A549 (cell line): ENCODE results near the gene SNTA1. TPM values are rescaled to one million over a fixed set of nuclear protein-coding genes. Genes with fewer than 3 reads are reported as not detected.

Source experiments
- ATAC-seq, 2 experiments: fragments of 200-7000 bp in 1 of 2; fragments of >200 bp in 1 of 2; cut with Nextera tagmentation in 1 of 2; cut with Tn5 transposase in 1 of 2; 3 replicates each; pipeline versions ENCODE4 v1.8.0 to v1.9.1; 2018 to 2020; ENCODE audit warnings: mild to moderate bottlenecking in 1 of 2, moderate library complexity in 1 of 2
- CTCF ChIA-PET: fragments of 300-600 bp; sonication (Branson Sonifier 250); formaldehyde crosslinking; extraction: SDS; loops from one replicate; lab custom pipeline; 2021; ENCODE audit warnings: antibody characterized with exemption, inconsistent platforms; lab: Yijun Ruan, JAX
- POLR2A ChIA-PET: fragments of 350-600 bp; formaldehyde crosslinking; extraction: SDS; loops from one replicate; lab custom pipeline; 2021; ENCODE audit warnings: antibody characterized with exemption, inconsistent platforms; lab: Yijun Ruan, JAX
- DNase-seq, 2 experiments: peaks; one replicate each; pipeline versions ENCODE4 v3.0.0 to v3.0.0-alpha.2; 2011 to 2016; ENCODE audit warnings: low read depth in 1 of 2, low spot score in 1 of 2
- FAIRE-seq: peaks from 2 replicates; lab custom pipeline; 2011; peaks lifted over from hg19 to GRCh38; lab: Jason Lieb, UNC
- H3K27ac ChIP-seq, 2 experiments: fragments of >200 bp; sonication (Bioruptor Twin); formaldehyde crosslinking; 3 replicates each; pipeline ENCODE4 v1.5.1; 2016 to 2017
- H3K4me1 ChIP-seq: fragments of >200 bp; sonication (Bioruptor Twin); formaldehyde crosslinking; 3 replicates; pipeline ENCODE4 v1.6.1; 2016
- H3K4me2 ChIP-seq: fragments of >200 bp; sonication (Bioruptor Twin); formaldehyde crosslinking; 3 replicates; pipeline ENCODE4 v1.6.1; 2016
- H3K4me3 ChIP-seq: fragments of >200 bp; sonication (Bioruptor Twin); formaldehyde crosslinking; 3 replicates; pipeline ENCODE4 v1.5.1; 2016
- H3K9me3 ChIP-seq: fragments of >200 bp; sonication (Bioruptor Twin); formaldehyde crosslinking; 3 replicates; pipeline ENCODE4 v1.6.1; 2016
- BHLHE40 ChIP-seq: IDR thresholded peaks from 2 replicates; pipeline ENCODE4 v1.6.1; 2012; ENCODE audit warnings: low read depth, low read length, inconsistent platforms
- CBX2 ChIP-seq: fragments of 200-600 bp; sonication (generic); IDR thresholded peaks from 2 replicates; pipeline ENCODE4 v1.6.1; 2016; ENCODE audit warnings: low read depth, mild to moderate bottlenecking, borderline replicate concordance
- EHF ChIP-seq: fragments of 250-450 bp; sonication (Bioruptor Pico); IDR thresholded peaks from 2 replicates; pipeline ENCODE4 v1.5.0; 2020; ENCODE audit warnings: mild to moderate bottlenecking
- ELK1 ChIP-seq: fragments of 150-350 bp; IDR thresholded peaks from 2 replicates; pipeline ENCODE4 v1.6.1; 2014; ENCODE audit warnings: low read depth, mild to moderate bottlenecking, low read length
- ESRRA ChIP-seq: fragments of 150-350 bp; IDR thresholded peaks from 2 replicates; pipeline ENCODE4 v1.6.1; 2014; ENCODE audit warnings: mild to moderate bottlenecking, low read length, borderline replicate concordance
- FOSL2 ChIP-seq, 2 experiments: fragments of 450-650 bp in 1 of 2; fragments of >200 bp in 1 of 2; sonication (Bioruptor Twin) in 1 of 2; formaldehyde crosslinking; IDR thresholded peaks; 2 replicates each; pipeline versions ENCODE4 v1.5.0 to v1.6.1; 2016 to 2020; ENCODE audit warnings: mild to moderate bottlenecking in 1 of 2, moderate library complexity in 1 of 2
- HES2 ChIP-seq: fragments of >200 bp; sonication (Bioruptor Twin); formaldehyde crosslinking; IDR thresholded peaks from 2 replicates; pipeline ENCODE4 v1.6.1; 2016
- HEYL ChIP-seq: fragments of 250-450 bp; sonication (Bioruptor Pico); IDR thresholded peaks from 2 replicates; pipeline ENCODE4 v1.8.0; 2021; ENCODE audit warnings: mild to moderate bottlenecking, moderate library complexity
- HOXB13 ChIP-seq: fragments of 250-450 bp; sonication (Bioruptor Pico); IDR thresholded peaks from 2 replicates; pipeline ENCODE4 v1.5.0; 2020; ENCODE audit warnings: low read depth, mild to moderate bottlenecking, moderate library complexity
- HOXB5 ChIP-seq: fragments of 250-450 bp; sonication (Bioruptor Pico); IDR thresholded peaks from 2 replicates; pipeline ENCODE4 v1.5.0; 2020; ENCODE audit warnings: mild to moderate bottlenecking, moderate library complexity
- JUN ChIP-seq, 2 experiments: fragments of >200 bp; sonication (Bioruptor Twin); formaldehyde crosslinking; IDR thresholded peaks; 2 replicates in 1 of 2; 3 replicates in 1 of 2; pipeline ENCODE4 v1.6.1; 2016 to 2017
- KDM1A ChIP-seq: fragments of 200-600 bp; sonication (generic); IDR thresholded peaks from 2 replicates; pipeline ENCODE4 v1.6.1; 2016; ENCODE audit warnings: low read depth, mild to moderate bottlenecking
- MAFK ChIP-seq: fragments of 450-650 bp; IDR thresholded peaks from 2 replicates; pipeline ENCODE4 v1.6.1; 2014; ENCODE audit not compliant: partially characterized antibody
- MAX ChIP-seq: IDR thresholded peaks from 2 replicates; pipeline ENCODE4 v1.6.1; 2012
- MAZ ChIP-seq: fragments of 150-350 bp; IDR thresholded peaks from 2 replicates; pipeline ENCODE4 v1.6.1; 2014; ENCODE audit warnings: antibody characterized with exemption, low read depth, low read length, borderline replicate concordance
- POLR2AphosphoS2 ChIP-seq: conservative IDR thresholded peaks from 2 replicates; pipeline ENCODE4 v1.6.1; 2012; ENCODE audit warnings: low read length, improper control_type of control experiment, inconsistent platforms
- RARB ChIP-seq: fragments of 250-450 bp; sonication (Bioruptor Pico); IDR thresholded peaks from 2 replicates; pipeline ENCODE4 v1.8.0; 2021; ENCODE audit warnings: mild to moderate bottlenecking, moderate library complexity
- REST ChIP-seq: fragments of 200-600 bp; sonication (generic); IDR thresholded peaks from 2 replicates; pipeline ENCODE4 v1.6.1; 2016; ENCODE audit warnings: antibody characterized with exemption, mild to moderate bottlenecking, moderate library complexity
- RFX5 ChIP-seq: fragments of 450-650 bp; IDR thresholded peaks from 2 replicates; pipeline ENCODE4 v1.7.1; 2014; ENCODE audit warnings: antibody characterized with exemption, mild to moderate bottlenecking, moderate library complexity
- RNF2 ChIP-seq: fragments of 200-600 bp; sonication (generic); IDR thresholded peaks from 2 replicates; pipeline ENCODE4 v1.6.1; 2016; ENCODE audit warnings: low read depth, mild to moderate bottlenecking, antibody characterized with exemption, moderate library complexity, borderline replicate concordance
- SMC3 ChIP-seq: fragments of >200 bp; sonication (Bioruptor Twin); formaldehyde crosslinking; IDR thresholded peaks from 3 replicates; pipeline ENCODE4 v1.6.1; 2018; ENCODE audit warnings: inconsistent platforms
- TFCP2L1 ChIP-seq: fragments of 250-450 bp; sonication (Bioruptor Pico); IDR thresholded peaks from 2 replicates; pipeline ENCODE4 v1.5.0; 2021; ENCODE audit warnings: mild to moderate bottlenecking
- TP53 ChIP-seq: fragments of 250-450 bp; sonication (Bioruptor Pico); IDR thresholded peaks from 2 replicates; pipeline ENCODE4 v1.5.0; 2021; ENCODE audit warnings: mild to moderate bottlenecking, moderate library complexity
- USF2 ChIP-seq: fragments of 450-650 bp; IDR thresholded peaks from 2 replicates; pipeline ENCODE4 v1.6.1; 2014; ENCODE audit warnings: antibody characterized with exemption
- ZSCAN20 ChIP-seq: fragments of 250-450 bp; sonication (Bioruptor Pico); IDR thresholded peaks from 2 replicates; pipeline ENCODE4 v1.8.0; 2022; ENCODE audit warnings: mild to moderate bottlenecking, moderate library complexity
- WGBS: methylation state at CpG from one replicate; pipeline ENCODE4 v1.1.6; 2017; ENCODE audit errors: missing lambda C conversion rate; 5-methylcytosine and 5-hydroxymethylcytosine counted together
- polyA plus RNA-seq, 4 experiments: library from polyadenylated mRNA; depleted of rRNA in 3 of 4; stranded (reverse); fragments of >200 nt; fragmentation: RNase III in 1 of 4; extraction: RNeasy Plus Mini Kit Qiagen cat#74134 plus additional on column Dnase treatment in 1 of 4; gene quantifications; 2 replicates in 3 of 4; 3 replicates in 1 of 4; pipeline ENCODE4 v1.2.3, GENCODE V29; 2011 to 2017

The SNTA1 gene
- polyA plus RNA-seq, 2 of the 4 experiments (the other 2 are of a cell fraction) = 5.6 to 6.6 TPM

- DNase-seq (no peak), FAIRE-seq (no peak), ATAC-seq (no peak)
- Histone ChIP-seq H3K27ac (no peak overlapping the region), H3K9me3 (no peaks in the 10 kb centered on the region), H3K4me3 (no peak overlapping the region), H3K4me2 (no peak overlapping the region), H3K4me1 (peaks cover 6% of the 10 kb centered on the region; the same call in 1 of the 3 replicates)
- POLR2A ChIA-PET = no interaction called here
- 70% methylated on average over 7 of the region's 7 CpGs for WGBS
- TF ChIP-seq HES2 (no peak), CBX2 (no peak), REST (no peak), ZSCAN20 (CRISPR knock-in tag) (no peak), TP53 (no peak), ESRRA (no peak), RARB (no peak), HOXB13 (CRISPR knock-in tag) (no peak), MAX (no peak), EHF (CRISPR knock-in tag) (no peak), MAFK (no peak), FOSL2 (IDR thresholded peaks at IDR 0.05) (no peak), FOSL2 (CRISPR knock-in tag; IDR thresholded peaks at IDR 0.05) (no peak), KDM1A (no peak), JUN (IDR thresholded peaks at IDR 0.05) (no peak), RFX5 (no peak), RNF2 (no peak), HOXB5 (CRISPR knock-in tag) (no peak), BHLHE40 (no peak)
- CTCF ChIA-PET = interaction anchor here (1.0 kb wide), 1 partner anchor 234 kb away, joined by 3 read pairs; no protein-coding TSS in a partner anchor
These were observed 24.2 kb downstream of the SNTA1 start for GRCh38 chr20:33419140-33419974.

- no peak for TF ChIP-seq BHLHE40
- TF ChIP-seq SMC3 = no peak
- TF ChIP-seq MAZ = no peak
- no peak for TF ChIP-seq HEYL (CRISPR knock-in tag)
- TF ChIP-seq USF2 = no peak
- no peak for TF ChIP-seq TFCP2L1
- TF ChIP-seq ELK1 = no peak
- TF ChIP-seq HOXB13 (CRISPR knock-in tag) = no peak
- no peak for TF ChIP-seq FOSL2 (IDR thresholded peaks at IDR 0.05)
- no peak for TF ChIP-seq FOSL2 (CRISPR knock-in tag; IDR thresholded peaks at IDR 0.05)
- TF ChIP-seq CBX2 = no peak
- no peak for TF ChIP-seq POLR2AphosphoS2
- TF ChIP-seq, all 56 proteins: peak for 0
- Histone ChIP-seq H3K4me1 (0 out of 3 replicates have a peak, but pooled peaks cover under 1% of the 10 kb centered on the region), H3K27ac (no peak overlapping the region), H3K9me3 (no peaks in the 10 kb centered on the region), H3K4me2 (no peak overlapping the region), H3K4me3 (no peak overlapping the region)
- no peak for DNase-seq
- 91% methylated on average over 3 of the region's 3 CpGs for WGBS
- ATAC-seq = no peak; a peak in 1 of 6 replicates
- FAIRE-seq = no peak
- ChIA-PET CTCF (interaction anchor here (1.0 kb wide), 1 partner anchor 13 kb away, joined by 3 read pairs; no protein-coding TSS in a partner anchor), POLR2A (no interaction called here)
These were observed 25.5 kb downstream of the SNTA1 start for GRCh38 chr20:33418033-33418432.
